ENCODE data around the gene CDKL4. TPM values are rescaled to one million over a fixed set of nuclear protein-coding genes. Genes with fewer than 3 reads are reported as not detected.
"Not testable (repeated sequence)": the region's sequence is repeated elsewhere in the genome, so short reads cannot be mapped to it uniquely, and the experiment has no call there.

The CDKL4 gene
- total RNA-seq, result 0.59 TPM
- long read RNA-seq, result 0 reads

DNA sequence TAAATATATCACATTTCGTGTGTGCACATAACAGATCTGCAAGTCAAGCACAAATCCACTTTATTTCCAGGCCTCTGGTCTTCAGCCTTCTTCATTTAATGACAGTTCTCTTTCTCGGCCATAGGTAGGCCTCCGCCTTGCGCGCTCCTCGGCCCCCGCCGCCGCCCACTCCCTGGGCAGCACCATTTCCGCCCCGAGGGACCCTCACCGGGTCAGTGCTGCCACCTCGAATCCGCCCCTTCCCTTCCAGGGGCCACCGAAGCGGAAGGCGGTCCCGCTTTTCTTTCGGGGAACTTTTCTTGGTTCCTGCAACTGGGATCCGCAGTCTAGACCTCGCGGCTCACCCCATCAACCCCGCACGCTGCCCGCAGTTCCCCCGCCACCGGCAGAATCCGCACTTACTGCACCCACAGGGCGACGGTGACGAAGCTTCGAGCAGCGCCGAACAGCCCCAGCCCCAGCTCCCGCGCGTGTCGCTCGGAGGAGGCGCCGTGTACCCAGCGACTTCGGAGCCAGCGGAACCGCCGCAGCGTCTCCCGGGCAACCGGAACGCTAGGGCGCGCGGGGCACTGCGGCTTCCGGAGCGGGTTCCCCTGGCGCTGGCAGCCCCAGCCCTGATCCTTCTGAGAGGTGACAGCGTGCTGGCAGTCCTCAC is at the start of gene CDKL4:
Gene CDKL4 (minus strand): TSS at position 502 of the 655 bp plus-strand sequence.
- ATAC-seq (peak; percentile 51), DNase-seq (peak; percentile 54)
- intact Hi-C loops (cut with micrococcal nuclease), result no loop called here

DNA sequence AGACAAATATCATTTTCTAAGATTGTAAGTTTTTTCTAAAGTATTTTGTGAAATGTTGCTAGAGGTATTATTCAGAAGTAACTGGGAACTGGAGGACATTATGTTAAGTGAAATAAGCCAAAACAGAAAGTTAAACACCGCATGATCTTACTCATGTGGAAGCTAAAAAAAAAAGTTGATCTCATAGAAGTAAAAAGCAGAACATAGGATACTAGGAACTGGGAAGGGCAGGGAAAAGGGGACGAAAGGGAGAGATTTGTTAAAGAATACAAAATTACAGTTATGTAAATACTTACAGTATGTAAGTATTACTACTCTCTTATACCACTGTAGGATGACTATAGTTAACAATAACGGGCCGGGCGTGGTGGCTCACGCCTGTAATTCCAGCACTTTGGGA is 46.7 kb upstream of the CDKL4 start:
- intact Hi-C loops (cut with micrococcal nuclease), result no loop called here
- ATAC-seq (no peak), DNase-seq (no peak)

DNA sequence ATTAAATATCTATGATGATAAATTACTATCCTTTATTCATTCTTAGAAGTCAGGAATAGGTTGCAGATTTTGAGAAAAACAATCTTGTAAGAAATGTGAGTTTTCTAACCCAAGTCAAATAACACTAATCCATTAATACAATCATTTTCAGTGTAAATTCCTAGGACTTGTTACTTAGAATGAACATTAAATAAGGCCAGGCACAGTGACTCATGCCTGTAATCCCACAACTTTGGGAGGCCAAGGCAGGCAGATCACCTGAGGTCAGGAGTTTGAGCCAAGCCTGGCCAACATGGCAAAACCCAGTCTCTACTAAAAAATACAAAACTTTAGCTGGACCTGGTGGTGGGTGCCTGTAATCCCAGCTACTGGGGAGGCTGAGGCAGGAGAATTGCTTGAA is 45.8 kb upstream of the CDKL4 start:
- DNase-seq (no peak), ATAC-seq (no peak)
- intact Hi-C loops (cut with micrococcal nuclease), result no loop called here

DNA sequence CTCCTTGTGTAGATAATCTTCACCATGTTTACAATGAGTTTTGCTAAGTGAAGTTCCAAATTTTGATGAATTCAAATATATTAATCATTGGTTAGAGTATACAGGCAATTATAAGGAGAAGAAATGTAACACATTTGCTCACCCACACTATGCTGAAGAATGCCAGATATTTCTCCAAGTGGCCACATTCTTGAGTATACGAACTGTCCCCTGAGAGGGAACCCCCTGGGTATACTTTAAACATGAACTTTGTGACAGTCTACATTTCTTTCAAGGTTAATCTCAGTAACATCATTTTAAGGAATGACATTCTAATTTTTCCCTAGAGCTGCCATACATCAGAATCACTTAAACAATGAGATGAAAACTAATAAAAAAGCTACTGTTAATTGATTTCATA is 39.8 kb upstream of the CDKL4 start:
- no peak for ATAC-seq
- intact Hi-C loops (cut with micrococcal nuclease), result no loop called here
- no peak for DNase-seq

DNA sequence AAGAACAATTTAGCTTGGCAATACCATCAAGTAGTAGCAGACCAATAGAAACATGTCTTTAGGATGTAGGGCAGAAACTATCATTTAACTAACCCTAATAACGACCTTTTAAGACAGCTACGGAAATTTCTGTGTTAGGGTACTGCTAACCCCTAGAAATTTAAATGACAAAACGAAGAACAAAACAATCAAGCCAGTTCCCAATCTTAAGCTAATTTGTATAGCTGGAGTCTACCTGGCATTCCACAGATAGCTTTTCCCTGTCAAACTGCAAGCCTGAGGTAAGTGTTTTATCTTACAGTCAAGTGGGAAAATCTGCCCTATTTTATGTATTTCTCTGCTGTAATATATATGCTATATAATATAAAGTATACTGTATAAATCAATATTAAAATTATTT is 37.6 kb upstream of the CDKL4 start:
- DNase-seq (no peak), ATAC-seq (no peak)
- intact Hi-C loops (cut with micrococcal nuclease), result no loop called here

DNA sequence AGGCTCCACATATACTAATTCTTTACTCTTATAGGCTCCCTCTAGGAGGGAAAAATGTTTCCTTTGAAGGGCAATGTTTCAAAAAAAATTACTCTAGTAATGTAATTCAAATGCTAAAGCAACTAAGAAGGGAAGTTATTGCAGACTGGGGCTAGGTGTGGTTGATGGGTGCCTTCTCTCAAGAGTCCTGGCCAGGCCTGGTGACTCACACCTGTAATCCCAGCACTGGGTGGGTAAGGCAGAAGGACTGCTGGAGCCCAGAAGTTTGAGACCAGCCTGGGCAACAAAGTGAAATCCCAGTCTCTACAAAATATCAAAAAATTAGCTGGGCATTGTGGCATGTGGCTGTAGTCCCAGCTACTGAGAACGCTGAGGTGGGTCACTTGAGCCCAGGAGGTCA is 31.2 kb upstream of the CDKL4 start:
- intact Hi-C loops (cut with micrococcal nuclease), result loop anchor here (10.0 kb wide), 1 partner anchor 50 kb away; no protein-coding TSS in a partner anchor
- ATAC-seq (no peak), DNase-seq (no peak)

DNA sequence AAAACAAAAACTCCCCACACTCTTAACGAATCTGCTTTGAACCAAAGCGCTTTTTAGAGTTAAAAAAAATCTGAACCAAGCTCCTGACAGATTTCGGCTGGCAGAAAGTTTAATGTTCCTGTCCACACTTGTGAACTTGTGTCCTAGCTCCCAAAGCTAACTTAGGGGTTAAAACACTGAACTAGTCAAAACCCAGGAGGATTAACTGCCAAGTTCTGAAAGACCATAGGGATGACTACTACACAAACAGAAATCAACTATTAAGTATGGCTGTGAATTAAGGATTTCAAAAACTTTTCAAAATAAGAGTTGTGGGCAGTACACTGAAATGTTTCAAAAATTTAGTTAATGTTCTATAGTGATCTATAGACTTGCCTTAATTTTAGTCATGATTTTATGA is 26.2 kb upstream of the CDKL4 start:
- no peak for DNase-seq
- no peak for ATAC-seq
- intact Hi-C loops (cut with micrococcal nuclease), result loop anchor here (10.0 kb wide), 1 partner anchor 55 kb away; no protein-coding TSS in a partner anchor

DNA sequence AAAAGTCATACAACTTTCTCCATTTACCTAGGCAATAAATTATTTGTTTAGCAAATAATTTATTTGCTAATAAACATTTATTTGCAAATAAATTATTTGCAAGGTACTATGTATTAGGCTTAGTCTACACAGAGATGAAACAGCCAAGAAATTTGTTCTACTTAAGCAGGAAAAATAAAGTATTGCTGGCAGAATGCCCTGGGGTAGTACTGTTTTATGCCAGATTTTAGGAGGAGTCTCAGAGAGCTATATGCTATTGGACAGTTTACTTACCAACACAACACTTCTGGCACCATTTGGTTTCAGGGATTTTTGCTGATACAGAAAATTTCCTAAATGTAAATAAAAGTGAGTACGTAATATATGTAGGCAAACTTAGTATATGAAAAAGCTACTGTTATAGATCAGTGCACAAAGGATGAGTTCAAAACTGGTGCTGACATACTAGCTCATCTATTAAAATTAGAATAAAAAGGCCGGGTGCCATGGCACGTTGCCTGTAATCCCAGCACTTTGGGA is 23.2 kb upstream of the CDKL4 start:
- peak; percentile 29 for ATAC-seq
- intact Hi-C loops (cut with micrococcal nuclease), result no loop called here
- DNase-seq, result no peak

DNA sequence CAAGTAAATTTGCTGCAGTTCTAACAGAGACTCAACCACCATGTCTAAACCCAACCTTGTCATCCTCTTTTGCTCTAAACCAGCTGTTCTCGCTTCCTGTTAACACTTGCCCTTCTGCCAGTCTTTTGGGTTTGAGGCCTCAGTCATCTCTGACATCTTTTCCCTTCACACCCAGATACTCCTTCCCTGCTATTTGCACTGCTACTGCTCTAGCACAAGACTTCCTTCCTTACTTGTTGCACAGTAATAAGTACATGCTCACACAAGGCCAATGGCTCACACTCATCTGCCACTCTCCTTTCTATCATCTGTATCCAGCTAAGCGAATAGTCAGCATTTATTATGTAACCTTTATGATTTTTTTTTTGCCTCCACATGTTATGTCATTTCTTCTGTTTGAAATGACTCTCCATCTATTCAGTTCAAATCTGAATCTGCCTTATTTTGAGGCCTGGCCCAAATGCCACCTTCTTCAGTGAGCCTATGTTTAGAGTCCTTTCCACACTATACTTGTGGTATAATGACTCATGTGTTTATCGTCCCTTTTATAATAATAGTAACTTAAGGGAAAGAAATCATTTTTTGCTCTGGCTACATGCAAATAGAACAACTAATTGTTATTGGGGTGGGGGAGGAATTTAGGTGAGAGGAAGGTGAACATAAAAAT is 22.5 kb upstream of the CDKL4 start:
- intact Hi-C loops (cut with micrococcal nuclease), result no loop called here
- DNase-seq (no peak), ATAC-seq (peak; percentile 61)

DNA sequence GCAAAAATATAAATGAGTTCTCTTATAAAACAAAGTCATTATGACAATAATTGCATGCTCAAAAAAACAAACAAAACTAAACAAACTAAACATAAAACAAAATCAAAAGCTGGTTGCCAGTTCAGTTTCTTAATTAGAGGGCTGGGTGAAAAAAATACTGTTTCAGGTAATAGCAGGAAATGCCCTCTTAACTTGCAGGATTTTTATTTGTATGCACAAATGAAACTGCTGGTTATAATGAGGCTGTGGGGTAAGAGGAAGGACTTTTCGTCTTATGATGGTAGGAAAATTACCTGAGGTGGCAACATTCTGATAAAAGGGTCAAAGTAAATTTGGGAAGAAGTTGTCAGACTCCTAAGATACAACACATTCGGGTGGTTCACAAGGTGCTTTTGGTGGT is 21.5 kb upstream of the CDKL4 start:
- ATAC-seq (no peak), DNase-seq (no peak)
- intact Hi-C loops (cut with micrococcal nuclease), result no loop called here

DNA sequence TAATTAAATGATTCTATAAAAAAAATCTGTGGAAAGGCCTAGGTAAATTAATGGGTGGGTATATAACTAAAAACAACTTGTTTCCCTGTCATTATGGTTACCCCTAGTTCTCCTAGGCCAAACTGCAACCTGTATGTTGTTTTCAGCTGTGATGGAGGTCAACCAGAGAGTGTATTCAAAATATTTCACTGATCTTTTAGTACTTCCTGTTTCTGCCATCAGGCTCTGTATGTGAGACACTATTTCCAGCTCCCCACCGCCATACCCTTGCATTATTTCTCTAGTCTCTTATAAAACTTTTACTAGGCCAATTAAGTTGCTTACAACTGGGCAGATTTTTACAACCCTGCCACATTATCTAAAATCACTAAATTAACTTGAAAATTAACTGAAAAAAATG is 21.0 kb upstream of the CDKL4 start:
- DNase-seq (no peak), ATAC-seq (no peak)
- intact Hi-C loops (cut with micrococcal nuclease), result no loop called here

DNA sequence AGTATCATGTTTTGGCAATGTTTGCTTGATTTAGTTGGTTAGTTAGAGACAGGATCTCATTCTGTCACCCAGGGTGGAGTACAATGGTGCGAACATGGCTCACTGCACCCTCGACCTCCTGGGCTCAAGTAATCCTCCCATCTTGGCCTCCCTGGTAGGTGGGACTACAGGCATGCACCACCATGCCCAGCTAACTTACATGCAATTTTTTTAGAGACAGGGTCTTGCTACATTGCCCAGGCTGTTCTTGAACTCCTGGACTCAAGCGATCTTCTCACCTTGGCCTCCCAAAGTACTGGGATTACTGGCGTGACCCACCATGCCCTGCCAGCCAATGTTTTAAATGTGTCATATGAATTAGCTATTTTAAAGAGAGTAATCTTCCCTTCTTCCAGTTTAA is 16.3 kb upstream of the CDKL4 start:
- DNase-seq (no peak), ATAC-seq (no peak)
- intact Hi-C loops (cut with micrococcal nuclease), result no loop called here

DNA sequence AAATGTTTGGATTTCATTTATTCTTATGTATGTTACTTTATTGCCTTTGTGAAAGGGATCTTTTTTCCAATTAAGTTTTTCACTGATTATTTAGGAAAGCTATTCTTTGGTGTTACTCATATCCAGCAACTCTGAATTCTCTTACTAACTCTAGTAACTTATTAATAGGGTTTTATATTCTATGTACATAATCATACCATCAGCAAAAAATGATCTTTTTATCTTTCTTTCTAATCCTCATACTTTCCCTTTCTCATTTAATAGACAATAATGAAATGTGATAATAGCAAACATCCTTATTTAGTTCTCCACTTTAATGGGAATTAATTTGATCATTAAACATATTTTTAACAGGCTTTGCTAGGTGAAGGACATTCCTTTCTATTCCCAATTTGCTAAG is 12.3 kb upstream of the CDKL4 start:
- intact Hi-C loops (cut with micrococcal nuclease), result no loop called here
- ATAC-seq (no peak), DNase-seq (no peak)

DNA sequence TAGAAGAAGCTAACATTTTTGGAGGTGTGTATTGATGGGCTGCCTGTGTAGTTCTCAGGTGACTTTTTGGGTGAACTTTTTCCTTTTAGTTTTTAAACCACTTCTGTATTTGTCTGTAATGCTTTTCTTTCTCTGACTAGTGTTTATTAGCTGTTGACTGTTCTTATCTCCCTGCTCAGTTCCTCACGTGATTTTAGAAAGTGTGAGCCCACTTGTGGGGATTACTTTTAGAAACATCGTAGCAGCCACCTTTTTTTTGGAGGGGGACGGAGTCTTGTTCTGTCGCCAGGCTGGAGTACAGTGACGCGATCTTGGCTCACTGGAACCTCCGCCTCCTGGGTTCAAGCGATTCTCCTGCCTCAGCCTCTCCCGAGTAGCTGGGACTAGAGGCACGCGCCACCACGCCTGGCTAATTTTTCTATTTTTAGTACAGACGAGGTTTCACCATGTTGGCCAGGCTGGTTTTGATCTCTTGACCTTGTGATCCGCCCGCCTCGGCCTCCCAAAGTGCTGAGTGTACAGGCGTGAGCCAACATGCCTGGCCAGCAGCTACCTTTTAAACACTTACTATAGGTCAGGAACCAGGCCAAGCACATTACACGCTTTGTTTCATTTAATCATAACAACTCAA is 9.2 kb upstream of the CDKL4 start:
- DNase-seq (peak; percentile 44), ATAC-seq (peak; percentile 67)
- intact Hi-C loops (cut with micrococcal nuclease), result no loop called here

DNA sequence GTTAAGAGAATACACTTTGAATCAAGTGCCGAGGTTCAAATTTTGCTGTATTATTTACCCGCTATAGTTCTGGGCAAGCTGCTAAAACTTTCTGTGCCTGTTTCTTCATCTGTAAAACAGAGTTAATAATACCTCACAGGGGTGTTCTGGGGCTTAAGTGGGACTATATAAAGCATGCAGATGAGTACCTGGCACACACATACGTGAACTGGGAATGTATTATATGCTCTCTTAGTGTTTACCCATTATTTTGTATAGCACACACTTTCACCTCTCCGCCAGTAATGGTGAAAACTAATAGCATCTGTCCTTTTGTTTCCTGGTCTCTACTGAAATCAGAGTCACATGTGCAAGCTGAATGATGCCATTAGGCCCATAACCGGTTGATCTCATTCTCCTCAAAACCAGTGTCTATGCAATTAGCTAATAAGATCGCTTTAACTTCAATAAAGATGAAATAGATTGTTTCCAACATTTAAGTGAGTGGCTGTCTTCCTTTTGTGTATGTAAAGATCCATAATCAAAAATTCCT is 3.8 kb upstream of the CDKL4 start:
- ATAC-seq (peak; percentile 70), DNase-seq (no peak)

DNA sequence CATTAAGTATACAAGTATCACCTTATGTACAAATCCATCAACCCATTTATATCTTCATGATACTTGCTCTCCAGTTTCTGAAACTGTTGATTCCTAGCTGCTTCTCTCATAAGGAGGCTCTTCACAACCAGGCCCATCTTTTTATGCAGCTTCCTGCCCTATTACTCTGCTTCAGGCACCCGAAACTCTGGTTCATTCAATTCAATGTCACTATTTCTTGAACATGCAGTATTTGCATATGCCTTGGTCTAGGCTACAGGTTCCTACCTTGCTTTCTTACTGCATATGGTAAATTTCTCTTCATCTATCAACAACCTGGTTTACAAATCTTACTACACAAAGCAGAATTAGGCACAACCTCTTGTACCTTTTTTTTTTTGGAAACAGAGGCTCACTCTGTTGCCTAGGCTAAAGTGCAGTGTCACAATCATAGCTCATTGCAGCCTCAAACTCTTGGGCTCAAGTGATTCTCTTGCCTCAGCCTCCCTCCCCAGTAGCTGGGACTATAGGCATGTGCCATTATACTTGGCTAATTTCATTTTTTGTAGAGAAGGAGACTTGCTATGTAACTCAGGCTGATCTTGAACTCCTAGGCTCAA is 2.7 kb upstream of the CDKL4 start:
- intact Hi-C loops (cut with micrococcal nuclease), result no loop called here
- ATAC-seq, result no peak

More for the DNA sequence above, 3.8 kb upstream of the CDKL4 start:
- intact Hi-C loops (cut with micrococcal nuclease), result no loop called here

DNA sequence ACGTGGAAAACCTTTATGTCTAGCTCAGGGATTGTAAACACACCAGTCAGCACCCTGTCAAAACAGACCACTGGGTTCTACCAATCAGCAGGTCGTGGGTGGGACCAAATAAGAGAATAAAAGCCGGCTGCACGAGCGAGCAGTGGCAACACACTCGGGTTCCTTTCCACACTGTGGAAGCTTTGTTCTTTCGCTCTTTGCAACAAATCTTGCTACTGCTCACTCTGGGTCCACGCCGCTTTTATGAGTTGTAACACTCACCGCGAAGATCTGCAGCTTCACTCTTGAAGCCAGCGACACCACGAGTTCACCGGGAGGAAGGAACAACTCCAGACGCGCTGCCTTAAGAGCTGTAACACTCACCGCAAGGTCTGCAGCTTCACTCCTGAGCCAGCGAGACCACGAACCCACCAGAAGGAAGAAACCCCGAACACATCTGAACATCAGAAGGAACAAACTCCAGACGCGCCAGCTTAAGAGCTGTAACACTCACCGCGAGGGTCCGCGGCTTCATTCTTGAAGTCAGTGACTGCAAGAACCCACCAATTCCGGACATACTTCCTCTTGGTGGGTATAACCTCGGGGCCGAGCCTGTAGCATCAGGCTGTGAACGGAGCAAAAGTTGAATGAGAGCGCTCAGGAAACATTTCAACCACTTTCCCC is 1.3 kb upstream of the CDKL4 start:
- ATAC-seq; intact Hi-C loops (cut with micrococcal nuclease); DNase-seq: not testable (repeated sequence)

More for the DNA sequence above, 2.7 kb upstream of the CDKL4 start:
- DNase-seq, result no peak

DNA sequence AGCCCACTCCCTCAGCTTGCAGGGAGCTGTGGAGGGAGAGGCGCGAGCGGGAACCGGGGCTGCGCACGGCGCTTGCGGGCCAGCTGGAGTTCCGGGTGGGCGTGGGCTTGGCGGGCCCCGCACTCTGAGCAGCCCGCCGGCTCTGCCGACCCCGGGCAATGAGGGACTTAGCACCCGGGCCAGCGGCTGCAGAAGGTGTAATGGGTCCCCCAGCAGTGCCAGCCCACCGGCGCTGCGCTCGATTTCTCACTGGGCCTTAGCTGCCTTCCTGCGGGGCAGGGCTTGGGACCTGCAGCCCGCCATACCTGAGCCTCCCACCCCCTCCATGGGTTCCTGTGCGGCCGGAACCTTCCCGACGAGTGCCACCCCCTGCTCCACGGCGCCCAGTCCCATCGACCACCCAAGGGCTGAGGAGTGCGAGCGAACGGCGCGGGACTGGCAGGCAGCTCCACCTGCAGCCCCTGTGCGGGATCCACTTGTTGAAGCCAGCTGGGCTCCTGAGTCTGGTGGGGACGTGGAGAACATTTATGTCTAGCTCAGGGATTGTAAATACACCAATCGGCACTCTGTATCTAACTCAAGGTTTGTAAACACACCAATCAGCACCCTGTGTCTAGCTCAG is 582 bp upstream of the CDKL4 start:
- DNase-seq; ATAC-seq; intact Hi-C loops (cut with micrococcal nuclease): not testable (repeated sequence)

DNA sequence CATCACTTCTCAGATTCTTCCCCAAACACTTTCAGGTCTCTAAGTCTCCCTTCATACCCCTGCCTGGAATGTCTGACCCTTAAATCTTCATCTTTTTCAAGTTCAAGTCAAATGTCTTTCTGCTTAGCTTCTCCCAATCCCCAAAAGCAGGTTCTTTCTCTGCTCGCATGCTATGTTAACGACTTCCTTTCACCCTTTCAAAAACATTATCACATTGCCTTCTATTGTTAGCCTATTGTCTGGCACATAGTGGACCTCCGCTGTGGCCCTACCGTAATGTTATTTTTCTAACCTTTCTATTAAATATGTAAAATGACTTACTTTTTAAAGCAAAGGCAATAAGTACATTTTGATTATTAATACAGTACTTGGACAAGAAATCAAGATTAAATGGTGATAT is 2.2 kb downstream of the CDKL4 start:
- peak; percentile 61 for ATAC-seq
- DNase-seq, result no peak
- intact Hi-C loops (cut with micrococcal nuclease), result no loop called here

Data from left ventricle myocardium superior (tissue), 1 donor.